RWPE2 (cell line): ENCODE measurements around the gene SPRED2.

Source experiments
- ATAC-seq: fragments of 200-7000 bp; cut with Tn5 transposase; 3 replicates; pipeline ENCODE4 v1.9.1; 2021; ENCODE audit warnings: low read depth
- DNase-seq: peaks from one replicate; pipeline ENCODE4 v3.0.0-alpha.2; 2020; ENCODE audit warnings: low spot score
- H3K27ac ChIP-seq: fragments of 450-650 bp; 2 replicates; pipeline ENCODE4 v1.5.1; 2017; ENCODE audit warnings: mild to moderate bottlenecking; ENCODE audit not compliant: poor library complexity, severe bottlenecking
- H3K27me3 ChIP-seq: fragments of 250-450 bp; sonication (Bioruptor Pico); 2 replicates; pipeline ENCODE4 v1.5.1; 2021; ENCODE audit warnings: mild to moderate bottlenecking, moderate library complexity; ENCODE audit not compliant: insufficient read depth, poor library complexity, severe bottlenecking
- H3K36me3 ChIP-seq: fragments of 250-450 bp; sonication (Bioruptor Pico); 2 replicates; pipeline ENCODE4 v1.5.1; 2020; ENCODE audit warnings: low read depth, mild to moderate bottlenecking, moderate library complexity
- H3K4me1 ChIP-seq: fragments of 250-450 bp; sonication (Bioruptor Pico); 2 replicates; pipeline ENCODE4 v1.5.1; 2021; ENCODE audit warnings: mild to moderate bottlenecking, moderate library complexity; ENCODE audit not compliant: insufficient read depth, poor library complexity, severe bottlenecking
- H3K4me3 ChIP-seq: fragments of 250-450 bp; sonication (Bioruptor Pico); 2 replicates; pipeline ENCODE4 v1.5.1; 2021; ENCODE audit warnings: mild to moderate bottlenecking, moderate library complexity; ENCODE audit not compliant: severe bottlenecking
- H3K9me3 ChIP-seq: fragments of 250-450 bp; sonication (Bioruptor Pico); 2 replicates; pipeline ENCODE4 v1.5.1; 2021; ENCODE audit warnings: mild to moderate bottlenecking, moderate library complexity; ENCODE audit not compliant: severe bottlenecking
- CTCF ChIP-seq: fragments of 450-650 bp; IDR thresholded peaks from one replicate; pipeline ENCODE4 v1.5.1; 2017; ENCODE audit warnings: mild to moderate bottlenecking, moderate library complexity; ENCODE audit not compliant: poor library complexity, severe bottlenecking

SPRED2 gene

GRCh38 chr2:65413106-65413505 lies 19.3 kb downstream of the SPRED2 start:
- 0 out of 2 replicates have a peak, but pooled peaks cover 4% of the 10 kb centered on the region for H3K36me3 ChIP-seq
- no peak overlapping the region for H3K27ac ChIP-seq
- no peaks in the 10 kb centered on the region for H3K4me1 ChIP-seq
- no peak for DNase-seq
- ATAC-seq: no peak
- H3K9me3 ChIP-seq: no peaks in the 10 kb centered on the region
- TF ChIP-seq CTCF: no peak
- H3K27me3 ChIP-seq: no peaks in the 10 kb centered on the region
- H3K4me3 ChIP-seq: no peak overlapping the region

- H3K27ac ChIP-seq: no peak overlapping the region
- 0 out of 2 replicates have a peak, but pooled peaks cover 4% of the 10 kb centered on the region for H3K36me3 ChIP-seq
- H3K4me1 ChIP-seq: no peaks in the 10 kb centered on the region
- H3K4me3 ChIP-seq: no peak overlapping the region
- TF ChIP-seq CTCF: no peak
- DNase-seq: no peak
- no peaks in the 10 kb centered on the region for H3K9me3 ChIP-seq
- no peaks in the 10 kb centered on the region for H3K27me3 ChIP-seq
- no peak for ATAC-seq
Observed at GRCh38 chr2:65411056-65411795, 21.2 kb downstream of the SPRED2 start.

GRCh38 chr2:65409045-65409444 lies 23.4 kb downstream of the SPRED2 start:
- Histone ChIP-seq H3K9me3 (no peaks in the 10 kb centered on the region), H3K4me1 (no peaks in the 10 kb centered on the region), H3K27ac (no peak overlapping the region), H3K27me3 (no peaks in the 10 kb centered on the region), H3K4me3 (no peak overlapping the region), H3K36me3 (0 out of 2 replicates have a peak, but pooled peaks cover 4% of the 10 kb centered on the region)
- TF ChIP-seq CTCF: no peak
- DNase-seq: no peak
- ATAC-seq: no peak

- no peaks in the 10 kb centered on the region for H3K9me3 ChIP-seq
- 0 out of 2 replicates have a peak, but pooled peaks cover 4% of the 10 kb centered on the region for H3K36me3 ChIP-seq
- peaks cover 3% of the 10 kb centered on the region for H3K4me1 ChIP-seq
- no peak for ATAC-seq
- H3K27me3 ChIP-seq: no peaks in the 10 kb centered on the region
- DNase-seq: no peak
- H3K27ac ChIP-seq: no peak overlapping the region
- no peak overlapping the region for H3K4me3 ChIP-seq
- no peak for TF ChIP-seq CTCF
Observed at GRCh38 chr2:65407240-65407639, 25.2 kb downstream of the SPRED2 start.
